ENCODE data around the gene SDHB. TPM values are rescaled to one million over a fixed set of nuclear protein-coding genes. Genes with fewer than 3 reads are reported as not detected.

Gene SDHB
- total and polyA plus RNA-seq, 2 of the 13 experiments (the other 11 are each of a cell fraction or from before 2014, with no cell fraction given), result 136 to 142 TPM

- peak; percentile 23 for FAIRE-seq
- H2AFZ ChIP-seq (ENCODE audit: low read length), result no peak overlapping the region
- peaks cover 2 to 26% of the 10 kb centered on the region in 2 experiments; a peak in 3 of 5 replicates for H3K27me3 ChIP-seq (ENCODE audit: control insufficient read depth in 1 of 2, insufficient read depth in 2 of 2, low read length in 2 of 2)
- peaks cover 20% of the 10 kb centered on the region for H3K4me1 ChIP-seq (ENCODE audit: insufficient read depth, low read length)
- no peak overlapping the region for H3K9ac ChIP-seq (ENCODE audit: insufficient read depth, low read depth, low read length)
- DNase-seq (ENCODE audit: low spot score), result no peak
- ChIA-PET POLR2A (no interaction called here), CTCF (ENCODE audit: low intra/inter-chr PET ratio, low total read pairs) (no interaction called here)
- peak; percentile 30; the same call in 2 of the 3 replicates for ATAC-seq
- H3K4me3 ChIP-seq (replicated peaks in 1 of 3; ENCODE audit: insufficient read depth in 1 of 3, low read depth in 2 of 3, low read length in 3 of 3), result no peak overlapping the region
- no peaks in the 10 kb centered on the region for H3K79me2 ChIP-seq (ENCODE audit: insufficient read depth, low read length)
- BruUV-seq (replicated peaks), result no TSS peak
- intact Hi-C loops (cut with micrococcal nuclease; ENCODE audit: unreplicated experiment) (no loop called here), in situ Hi-C loops (cut with HindIII; ENCODE audit: extremely low pct_ligation_motif_present, low pct_unique_long_range_greater_than_20kb) (no loop called here)
- no peak overlapping the region for H3K27ac ChIP-seq (ENCODE audit: extremely low read length, insufficient read depth, low read length)
- no peaks in the 10 kb centered on the region for H3K36me3 ChIP-seq (replicated peaks in 1 of 2; ENCODE audit: control insufficient read depth in 1 of 2, insufficient read depth in 2 of 2, low read length in 2 of 2)
- WGBS (ENCODE audit: low lambda C conversion rate), result 2% methylated on average over 8 of the region's 13 CpGs
- peak overlapping the region; percentile 16; the same call in 1 of the 2 replicates for H3K4me2 ChIP-seq (ENCODE audit: low read depth, low read length)
- no peaks in the 10 kb centered on the region for H3K9me3 ChIP-seq (ENCODE audit: low read length)
- no peaks in the 10 kb centered on the region for H4K20me1 ChIP-seq (ENCODE audit: insufficient read depth, low read length)
- TF ChIP-seq ZNF557 (CRISPR knock-in tag; IDR thresholded peaks at IDR 0.05), result no peak
- no peak for TF ChIP-seq ZNF713 (CRISPR knock-in tag; IDR thresholded peaks at IDR 0.05)
- peak; percentile 24; the same call in 1 of the 2 replicates for TF ChIP-seq NR2F2 (IDR thresholded peaks at IDR 0.05; ENCODE audit: borderline replicate concordance, low read depth)
- TF ChIP-seq RARG (CRISPR knock-in tag; IDR thresholded peaks at IDR 0.05; ENCODE audit: low read depth), result no peak
- peak; percentile 80 for TF ChIP-seq ZNF263 (CRISPR knock-in tag; IDR thresholded peaks at IDR 0.05)
- TF ChIP-seq TCF7 (IDR thresholded peaks at IDR 0.05; ENCODE audit: low read depth), result no peak
- TF ChIP-seq ZNF362 (CRISPR knock-in tag; IDR thresholded peaks at IDR 0.05; ENCODE audit: borderline replicate concordance), result no peak
- no peak for TF ChIP-seq ZNF607 (CRISPR knock-in tag; IDR thresholded peaks at IDR 0.05; ENCODE audit: borderline replicate concordance)
- TF ChIP-seq CBX5 (CRISPR knock-in tag; IDR thresholded peaks at IDR 0.05; ENCODE audit: borderline replicate concordance), result no peak
- TF ChIP-seq ZBTB40 (IDR thresholded peaks at IDR 0.05), result no peak
- no peak for TF ChIP-seq ZBTB40 (CRISPR knock-in tag; IDR thresholded peaks at IDR 0.05)
- TF ChIP-seq NR2C2 (CRISPR knock-in tag; IDR thresholded peaks at IDR 0.05; ENCODE audit: borderline replicate concordance), result peak; percentile 74
- 0 out of 2 replicates have a peak, but pooled peaks have one; percentile 17 for TF ChIP-seq NR2F6 (IDR thresholded peaks at IDR 0.05)
- no peak for TF ChIP-seq NR2F6 (CRISPR knock-in tag; IDR thresholded peaks at IDR 0.05)
- TF ChIP-seq POGZ (CRISPR knock-in tag; IDR thresholded peaks at IDR 0.05), result no peak
These were observed 44.9 kb upstream of the SDHB start for GRCh38 chr1:17098446-17099317.

Data from HepG2 (cell line).